Thoracic aorta (tissue), 2 donors: Measurements from ENCODE around the gene GSKIP. TPM values are rescaled to one million over a fixed set of nuclear protein-coding genes. Genes with fewer than 3 reads are reported as not detected.

Source experiments
- ATAC-seq: fragments of 150-250 bp; one replicate; pipeline ENCODE4 v1.8.0; 2017; ENCODE audit warnings: low read depth; ENCODE audit not compliant: insufficient number of reproducible peaks, low FRiP score
- DNase-seq: peaks from one replicate; pipeline ENCODE4 v3.0.0-alpha.2; 2020; ENCODE audit warnings: low spot score
- H3K27ac ChIP-seq, 2 donors: fragments of 200-600 bp; sonication (generic); 1 replicate in 1 of 2; 2 replicates in 1 of 2; pipeline ENCODE4 v1.5.1; 2016; ENCODE audit warnings: mild to moderate bottlenecking in 2 of 2, moderate library complexity in 2 of 2
- H3K27me3 ChIP-seq: fragments of 200-600 bp; sonication (generic); replicated peaks from 2 replicates; pipeline ENCODE4 v1.6.0; 2016; ENCODE audit warnings: mild to moderate bottlenecking; ENCODE audit not compliant: insufficient read depth
- H3K36me3 ChIP-seq: fragments of 200-600 bp; sonication (generic); one replicate; pipeline ENCODE4 v1.5.1; 2016
- H3K4me1 ChIP-seq, 2 donors: fragments of 200-600 bp; sonication (generic); 1 replicate in 1 of 2; 2 replicates in 1 of 2; pipeline versions ENCODE4 v1.5.1 to v1.6.0; 2016; ENCODE audit warnings: low read depth in 2 of 2, mild to moderate bottlenecking in 1 of 2; ENCODE audit not compliant: control insufficient read depth in 1 of 2
- H3K4me3 ChIP-seq: fragments of 200-600 bp; sonication (generic); 2 replicates; pipeline ENCODE4 v1.5.1; 2016; ENCODE audit warnings: mild to moderate bottlenecking
- H3K9me3 ChIP-seq: fragments of 200-600 bp; sonication (generic); 2 replicates; pipeline ENCODE4 v1.5.1; 2016
- CTCF ChIP-seq: fragments of 200-600 bp; sonication (generic); IDR thresholded peaks from one replicate; pipeline ENCODE4 v1.5.1; 2019; ENCODE audit warnings: antibody characterized with exemption
- total RNA-seq, 2 donors: library from RNA; depleted of rRNA; stranded (reverse); fragments of >200 nt; gene quantifications; one replicate each; pipeline versions ENCODE4 v1.1.0 to v1.2.3, GENCODE V29; 2016

GSKIP gene
- 10 to 100 TPM in 1 of 2 donors, 1 to 10 TPM in 1; 9.0 to 13.9 TPM for total RNA-seq

GRCh38 chr14:96362965-96363750, at the start of gene GSKIP, which contains the start of gene ATG2B:
Gene GSKIP, plus strand, starts transcription at chr14:96363526. Its CDS starts 18,722 bp downstream, at chr14:96382248.
Gene ATG2B, minus strand, starts transcription at chr14:96363341. Its CDS starts 365 bp downstream, at chr14:96362976.
- H3K4me3 ChIP-seq: peak within 1 kb of the TSS; percentile 94
- DNase-seq: peak; percentile 72
- ATAC-seq: peak; percentile 90

GRCh38 chr14:96316087-96316486, 47.2 kb upstream of the GSKIP start:
- H3K27ac ChIP-seq: no peak overlapping the region
- no peaks in the 10 kb centered on the region for H3K4me1 ChIP-seq
- peaks cover 16% of the 10 kb centered on the region for H3K36me3 ChIP-seq
- no peak for DNase-seq
- no peaks in the 10 kb centered on the region for H3K9me3 ChIP-seq
- TF ChIP-seq CTCF: no peak
- ATAC-seq: no peak
- H3K4me3 ChIP-seq: no peak overlapping the region
- no peaks in the 10 kb centered on the region for H3K27me3 ChIP-seq

More at GRCh38 chr14:96362965-96363750, at the start of gene GSKIP, which contains the start of gene ATG2B:
- Histone ChIP-seq H3K27me3 (no peaks in the 10 kb centered on the region), H3K9me3 (no peaks in the 10 kb centered on the region), H3K27ac (peak within 1 kb of the TSS; percentile 89 to 92), H3K4me1 (peaks cover 19 to 29% of the 10 kb centered on the region in 2 donors), H3K36me3 (no peaks in the 10 kb centered on the region)
- TF ChIP-seq CTCF: no peak

- no peak for TF ChIP-seq CTCF
- Histone ChIP-seq H3K27me3 (no peaks in the 10 kb centered on the region), H3K27ac (no peak overlapping the region), H3K36me3 (peaks cover 23% of the 10 kb centered on the region), H3K4me3 (no peak overlapping the region), H3K9me3 (no peaks in the 10 kb centered on the region), H3K4me1 (no peaks in the 10 kb centered on the region)
- ATAC-seq (no peak), DNase-seq (no peak)
Observed at GRCh38 chr14:96318836-96319235, 44.5 kb upstream of the GSKIP start.

GRCh38 chr14:96320605-96321004, 42.7 kb upstream of the GSKIP start:
- DNase-seq (no peak), ATAC-seq (no peak)
- Histone ChIP-seq H3K4me1 (no peaks in the 10 kb centered on the region), H3K27ac (no peak overlapping the region), H3K36me3 (peaks cover 20% of the 10 kb centered on the region), H3K9me3 (no peaks in the 10 kb centered on the region), H3K4me3 (no peak overlapping the region), H3K27me3 (no peaks in the 10 kb centered on the region)
- TF ChIP-seq CTCF: no peak

- Histone ChIP-seq H3K27me3 (no peaks in the 10 kb centered on the region), H3K4me1 (no peaks in the 10 kb centered on the region), H3K27ac (no peak overlapping the region), H3K9me3 (no peaks in the 10 kb centered on the region), H3K4me3 (no peak overlapping the region), H3K36me3 (peaks cover 27% of the 10 kb centered on the region)
- TF ChIP-seq CTCF: no peak
- ATAC-seq (no peak), DNase-seq (no peak)
Observed at GRCh38 chr14:96324219-96324618, 39.1 kb upstream of the GSKIP start.
